GM06990 (cell line): ENCODE results near the gene NSUN5.

Experiments
- DNase-seq: peaks from one replicate; pipeline ENCODE4 v3.0.0-alpha.2; 2011; ENCODE audit not compliant: insufficient read length; ENCODE audit errors: extremely low read depth
- H3K27me3 ChIP-seq: replicated peaks from 2 replicates; pipeline ENCODE4 v1.6.0; 2011; ENCODE audit warnings: low read length; ENCODE audit not compliant: control insufficient read depth, insufficient read depth
- H3K36me3 ChIP-seq: 2 replicates; pipeline ENCODE4 v1.5.1; 2011; ENCODE audit warnings: low read length; ENCODE audit not compliant: control insufficient read depth, insufficient read depth
- H3K4me3 ChIP-seq: replicated peaks from 2 replicates; pipeline ENCODE4 v1.5.1; 2011; ENCODE audit warnings: low read depth, mild to moderate bottlenecking, control low read depth, low read length
- CTCF ChIP-seq: IDR thresholded peaks from 2 replicates; pipeline ENCODE4 v1.5.1; 2011; ENCODE audit warnings: low read length, control low read depth, mild to moderate bottlenecking, inconsistent platforms; ENCODE audit not compliant: insufficient read depth, poor library complexity, severe bottlenecking

Gene NSUN5

GRCh38 chr7:73308665-73309214 is at the start of gene NSUN5:
TSS of gene NSUN5 (minus strand) at chr7:73308826. CDS start at chr7:73308790, 36 bp downstream.
- TF ChIP-seq CTCF, result no peak

GRCh38 chr7:73356159-73356558 is 47.5 kb upstream of the NSUN5 start:
- Histone ChIP-seq H3K36me3 (no peaks in the 10 kb centered on the region), H3K4me3 (no peak overlapping the region), H3K27me3 (no peaks in the 10 kb centered on the region)
- DNase-seq, result no peak
- no peak for TF ChIP-seq CTCF

More at GRCh38 chr7:73308665-73309214, at the start of gene NSUN5:
- DNase-seq, result peak; percentile 92
- Histone ChIP-seq H3K4me3 (peak within 1 kb of the TSS; percentile 90), H3K27me3 (no peaks in the 10 kb centered on the region), H3K36me3 (peaks cover 13% of the 10 kb centered on the region)

DNA sequence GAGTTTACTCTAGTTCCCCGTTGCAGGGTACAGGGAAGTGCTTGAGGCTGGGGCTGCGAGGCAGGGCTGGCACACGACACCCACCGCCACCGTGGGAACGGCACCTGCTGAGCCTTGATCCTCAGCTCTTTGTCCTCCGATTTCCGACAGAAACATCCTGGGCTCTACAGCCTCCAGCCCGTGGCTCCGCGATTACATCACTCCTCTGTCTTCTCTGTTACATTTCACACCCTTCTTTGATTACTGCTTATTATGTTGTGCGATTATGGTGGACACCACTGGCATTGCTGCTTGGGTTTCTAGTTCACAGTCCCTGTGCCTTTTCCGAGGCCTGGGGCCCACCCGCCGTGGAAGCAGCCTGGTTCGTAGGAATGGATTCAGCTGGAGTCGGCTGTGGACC is 46.2 kb upstream of the NSUN5 start:
- H3K4me3 ChIP-seq, result no peak overlapping the region
- no peaks in the 10 kb centered on the region for H3K27me3 ChIP-seq
- DNase-seq, result no peak
- H3K36me3 ChIP-seq, result no peaks in the 10 kb centered on the region
- no peak for TF ChIP-seq CTCF

DNA sequence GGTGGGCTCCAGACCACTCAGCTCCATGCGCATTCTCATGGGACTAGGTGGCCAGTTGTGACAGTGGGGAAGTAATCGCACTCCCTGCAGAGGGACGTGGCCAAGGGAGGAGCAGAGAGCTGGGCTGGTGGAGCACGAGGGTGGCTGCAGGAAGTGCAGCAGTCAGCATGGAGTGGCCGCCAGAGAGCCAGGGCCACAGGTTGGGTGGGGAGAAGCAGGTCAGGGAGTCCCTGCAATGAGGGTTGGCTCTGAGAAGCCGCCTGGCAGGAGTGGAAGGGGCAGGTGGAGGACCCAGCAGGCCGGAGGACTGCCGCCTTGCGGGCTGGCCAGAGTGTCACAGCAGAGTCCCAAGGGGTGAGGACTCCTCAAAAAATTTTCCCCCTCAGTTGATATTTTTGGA is 45.6 kb upstream of the NSUN5 start:
- no peak for TF ChIP-seq CTCF
- DNase-seq, result no peak
- Histone ChIP-seq H3K36me3 (no peaks in the 10 kb centered on the region), H3K4me3 (no peak overlapping the region), H3K27me3 (no peaks in the 10 kb centered on the region)

DNA sequence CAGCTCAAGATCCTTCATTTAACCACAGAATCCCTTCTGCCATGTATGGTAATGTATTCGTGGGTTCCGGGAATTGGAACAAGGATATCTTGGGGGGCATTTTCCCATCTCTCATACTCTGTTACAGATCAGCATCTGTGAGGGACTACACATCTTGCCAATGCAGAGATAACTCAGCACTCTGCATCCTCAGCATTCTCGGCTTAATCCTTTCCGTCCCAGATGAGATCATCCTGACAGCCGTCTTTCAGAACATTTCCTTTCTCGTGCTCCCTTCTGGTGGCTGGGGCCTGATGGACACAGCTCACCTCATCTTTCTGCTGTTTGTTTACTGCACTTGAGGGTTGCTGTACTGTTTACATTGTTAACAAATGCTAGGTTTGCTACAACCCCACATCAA is 44.6 kb upstream of the NSUN5 start:
- H3K27me3 ChIP-seq, result no peaks in the 10 kb centered on the region
- no peak overlapping the region for H3K4me3 ChIP-seq
- no peaks in the 10 kb centered on the region for H3K36me3 ChIP-seq
- TF ChIP-seq CTCF, result no peak
- DNase-seq, result no peak

DNA sequence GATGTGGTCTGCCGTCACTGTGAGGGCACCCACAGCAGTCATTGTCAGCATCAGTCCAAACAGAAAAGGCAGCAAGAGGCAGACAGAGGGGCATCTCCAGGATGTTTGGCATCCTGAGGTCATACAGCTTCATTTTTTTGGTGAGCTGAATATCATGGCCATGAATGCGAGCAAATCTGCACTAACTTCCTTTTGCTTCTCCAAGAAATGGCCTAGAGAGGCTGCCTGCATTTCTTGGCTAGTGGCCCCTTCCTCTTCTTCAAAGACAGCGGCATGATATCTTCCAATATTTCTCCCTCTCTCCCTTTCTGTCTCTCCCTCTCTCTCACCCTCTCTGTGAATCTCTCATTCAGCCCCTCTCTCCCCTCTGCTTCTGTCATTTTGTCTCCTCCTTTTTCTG is 44.2 kb upstream of the NSUN5 start:
- Histone ChIP-seq H3K4me3 (no peak overlapping the region), H3K36me3 (no peaks in the 10 kb centered on the region), H3K27me3 (no peaks in the 10 kb centered on the region)
- TF ChIP-seq CTCF, result no peak
- DNase-seq, result no peak
